PC-9 (cell line): ENCODE data around the gene NDUFC2. TPM values are rescaled to one million over a fixed set of nuclear protein-coding genes. Genes with fewer than 3 reads are reported as not detected.

ENCODE experiments used
- BruUV-seq: library from RNA; stranded (reverse); fragments of 400-500 nt; replicated peaks from 2 replicates; lab custom pipeline; 2021; lab: Mats Ljungman, UMichigan
- CTCF ChIA-PET: fragments of 300-600 bp; sonication (Branson Sonifier 250); formaldehyde crosslinking; loops from one replicate; lab custom pipeline; 2022; ENCODE audit warnings: antibody characterized with exemption; lab: Charles Lee
- POLR2A ChIA-PET: fragments of 300-600 bp; sonication (Branson Sonifier 250); formaldehyde crosslinking; loops from one replicate; lab custom pipeline; 2022; ENCODE audit warnings: antibody characterized with exemption; ENCODE audit not compliant: unreplicated experiment; lab: Charles Lee
- DNase-seq, 2 experiments: peaks; one replicate each; pipeline versions ENCODE4 v3.0.0 to v3.0.0-alpha.2; 2015 to 2022; ENCODE audit warnings: mixed read lengths in 1 of 2
- H2AFZ ChIP-seq: fragments of 200-600 bp; sonication (generic); 2 replicates; pipeline ENCODE4 v1.8.1; 2017; ENCODE audit warnings: antibody characterized with exemption
- H3F3A ChIP-seq: fragments of 200-600 bp; sonication (generic); 2 replicates; pipeline ENCODE4 v1.8.1; 2017; ENCODE audit warnings: antibody characterized with exemption, mild to moderate bottlenecking, low read depth; ENCODE audit not compliant: insufficient read depth
- H3K27ac ChIP-seq: fragments of 200-600 bp; sonication (generic); 2 replicates; pipeline ENCODE4 v1.6.1; 2016; ENCODE audit warnings: mixed run types
- H3K27me3 ChIP-seq: fragments of 200-600 bp; sonication (generic); 2 replicates; pipeline ENCODE4 v1.6.1; 2016; ENCODE audit warnings: low read depth, mixed run types; ENCODE audit not compliant: insufficient read depth
- H3K36me3 ChIP-seq: fragments of 200-600 bp; sonication (generic); 2 replicates; pipeline ENCODE4 v1.6.1; 2016; ENCODE audit warnings: low read depth, mixed run types
- H3K4me1 ChIP-seq: fragments of 200-600 bp; sonication (generic); replicated peaks from 2 replicates; pipeline ENCODE4 v1.6.1; 2016; ENCODE audit warnings: mixed run types; ENCODE audit not compliant: insufficient read depth
- H3K4me2 ChIP-seq: fragments of 200-600 bp; sonication (generic); 2 replicates; pipeline ENCODE4 v1.6.1; 2017; ENCODE audit warnings: mixed run types
- H3K4me3 ChIP-seq: fragments of 200-600 bp; sonication (generic); 2 replicates; pipeline ENCODE4 v1.6.1; 2016; ENCODE audit warnings: mixed run types
- H3K79me2 ChIP-seq: fragments of 200-600 bp; sonication (generic); 2 replicates; pipeline ENCODE4 v1.6.1; 2017; ENCODE audit warnings: low read depth, mixed run types
- H3K9me2 ChIP-seq: fragments of 200-600 bp; sonication (generic); 2 replicates; pipeline ENCODE4 v1.8.1; 2017; ENCODE audit warnings: mild to moderate bottlenecking; ENCODE audit not compliant: insufficient read depth
- H3K9me3 ChIP-seq: fragments of 200-600 bp; sonication (generic); 2 replicates; pipeline ENCODE4 v1.8.1; 2016; ENCODE audit warnings: low read depth; ENCODE audit not compliant: insufficient read depth
- H4K20me1 ChIP-seq: fragments of 200-600 bp; sonication (generic); 2 replicates; pipeline ENCODE4 v1.8.1; 2017; ENCODE audit not compliant: insufficient read depth
- EZH2 ChIP-seq: fragments of 200-600 bp; sonication (generic); IDR thresholded peaks from 2 replicates; pipeline ENCODE4 v1.8.0; 2017; ENCODE audit warnings: antibody characterized with exemption, low read depth
- intact Hi-C: fragments of 100-400 bp; cut with micrococcal nuclease; formaldehyde crosslinking; loops from one replicate; pipeline ENCODE4 v1.10.0; 2022; ENCODE audit not compliant: unreplicated experiment
- total RNA-seq: library from RNA; stranded (reverse); gene quantifications from 2 replicates; pipeline ENCODE4 v1.2.3, GENCODE V29; 2021
- TF ChIP-seq, protein P1 (sequence below): fragments of 200-600 bp; sonication (generic); conservative IDR thresholded peaks from 2 replicates; pipeline ENCODE4 v1.6.1; 2017; ENCODE audit warnings: mixed run types, antibody characterized with exemption, mild to moderate bottlenecking, moderate library complexity

NDUFC2 gene
- total RNA-seq, 1 experiment from 2014 or later: 380 TPM

DNA sequence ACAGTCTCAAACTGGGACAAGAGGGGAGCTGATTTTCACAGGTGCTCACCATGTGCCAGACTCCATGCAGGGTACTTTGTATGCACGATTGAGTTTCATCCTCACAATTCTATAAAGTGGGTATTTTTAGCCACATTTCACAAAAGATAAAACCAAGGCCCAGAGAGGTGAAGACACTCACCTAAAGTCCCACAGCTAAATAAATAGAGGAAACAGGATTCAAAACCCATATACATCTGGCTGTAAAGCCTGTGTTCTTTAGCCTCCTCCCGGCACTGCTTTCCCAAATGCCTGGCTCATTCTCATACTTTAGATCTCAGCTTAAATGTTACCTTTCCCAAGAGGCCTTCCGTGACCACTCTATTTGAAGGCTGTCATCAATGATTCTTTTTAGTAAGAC, 43.3 kb downstream of the NDUFC2 start:
- Histone ChIP-seq H3K36me3 (no peaks in the 10 kb centered on the region), H3F3A (peaks cover 38% of the 10 kb centered on the region; the same call in 1 of the 2 replicates), H4K20me1 (no peaks in the 10 kb centered on the region), H3K79me2 (no peaks in the 10 kb centered on the region), H3K4me3 (no peak overlapping the region), H3K4me1 (peaks cover 70% of the 10 kb centered on the region), H3K27ac (peak overlapping the region; percentile 45), H3K9me2 (no peaks in the 10 kb centered on the region), H3K27me3 (no peaks in the 10 kb centered on the region), H2AFZ (no peak overlapping the region), H3K4me2 (peak overlapping the region; percentile 66; the same call in 1 of the 2 replicates), H3K9me3 (no peaks in the 10 kb centered on the region)
- POLR2A ChIA-PET: no interaction called here
- TF ChIP-seq, protein P1, sequence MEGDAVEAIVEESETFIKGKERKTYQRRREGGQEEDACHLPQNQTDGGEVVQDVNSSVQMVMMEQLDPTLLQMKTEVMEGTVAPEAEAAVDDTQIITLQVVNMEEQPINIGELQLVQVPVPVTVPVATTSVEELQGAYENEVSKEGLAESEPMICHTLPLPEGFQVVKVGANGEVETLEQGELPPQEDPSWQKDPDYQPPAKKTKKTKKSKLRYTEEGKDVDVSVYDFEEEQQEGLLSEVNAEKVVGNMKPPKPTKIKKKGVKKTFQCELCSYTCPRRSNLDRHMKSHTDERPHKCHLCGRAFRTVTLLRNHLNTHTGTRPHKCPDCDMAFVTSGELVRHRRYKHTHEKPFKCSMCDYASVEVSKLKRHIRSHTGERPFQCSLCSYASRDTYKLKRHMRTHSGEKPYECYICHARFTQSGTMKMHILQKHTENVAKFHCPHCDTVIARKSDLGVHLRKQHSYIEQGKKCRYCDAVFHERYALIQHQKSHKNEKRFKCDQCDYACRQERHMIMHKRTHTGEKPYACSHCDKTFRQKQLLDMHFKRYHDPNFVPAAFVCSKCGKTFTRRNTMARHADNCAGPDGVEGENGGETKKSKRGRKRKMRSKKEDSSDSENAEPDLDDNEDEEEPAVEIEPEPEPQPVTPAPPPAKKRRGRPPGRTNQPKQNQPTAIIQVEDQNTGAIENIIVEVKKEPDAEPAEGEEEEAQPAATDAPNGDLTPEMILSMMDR: no peak
- no peak for TF ChIP-seq EZH2
- intact Hi-C loops: no loop called here
- no TSS peak for BruUV-seq
- CTCF ChIA-PET: interaction anchor here (0.6 kb wide), 1 partner anchor 30 kb away, joined by 4 read pairs; no protein-coding TSS in a partner anchor
- DNase-seq: no peak

GRCh38 chr11:78034623-78035022, 45.0 kb downstream of the NDUFC2 start:
- no peak for TF ChIP-seq EZH2
- TF ChIP-seq, protein P1: no peak
- Histone ChIP-seq H3K4me2 (no peak overlapping the region), H3K9me3 (no peaks in the 10 kb centered on the region), H3K79me2 (no peaks in the 10 kb centered on the region), H3F3A (peaks cover 32% of the 10 kb centered on the region; the same call in 1 of the 2 replicates), H3K4me1 (peaks cover 68% of the 10 kb centered on the region), H3K27me3 (no peaks in the 10 kb centered on the region), H3K27ac (no peak overlapping the region), H3K4me3 (no peak overlapping the region), H3K36me3 (no peaks in the 10 kb centered on the region), H3K9me2 (no peaks in the 10 kb centered on the region), H2AFZ (no peak overlapping the region), H4K20me1 (no peaks in the 10 kb centered on the region)
- DNase-seq: no peak
- ChIA-PET CTCF (no interaction called here), POLR2A (no interaction called here)
- intact Hi-C loops: no loop called here
- no TSS peak for BruUV-seq

DNA sequence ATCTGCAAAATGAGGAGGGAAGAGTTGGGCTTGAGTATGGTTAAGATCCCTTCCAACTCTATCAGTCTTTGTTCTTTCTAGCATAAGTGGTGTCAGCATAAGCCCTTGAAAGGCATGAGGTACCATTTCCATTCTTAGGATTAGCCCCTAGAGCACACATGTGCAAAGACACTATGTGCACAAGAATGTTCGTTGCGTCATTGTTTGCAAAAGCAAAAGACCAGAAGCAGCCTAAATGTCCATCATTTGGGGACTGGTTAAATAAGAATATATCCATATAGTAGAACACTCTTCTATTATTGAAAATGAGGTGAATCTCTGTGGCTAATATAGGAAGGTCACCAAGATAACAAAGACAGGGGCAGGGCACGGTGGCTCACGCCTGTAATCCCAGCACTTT, 46.6 kb downstream of the NDUFC2 start:
- Histone ChIP-seq H3K79me2 (no peaks in the 10 kb centered on the region), H3K9me2 (no peaks in the 10 kb centered on the region), H3K9me3 (no peaks in the 10 kb centered on the region), H3K4me2 (no peak overlapping the region), H3K4me3 (no peak overlapping the region), H3K27me3 (no peaks in the 10 kb centered on the region), H3K36me3 (no peaks in the 10 kb centered on the region), H3K4me1 (peaks cover 66% of the 10 kb centered on the region), H3F3A (peaks cover 38% of the 10 kb centered on the region), H2AFZ (no peak overlapping the region), H3K27ac (no peak overlapping the region), H4K20me1 (no peaks in the 10 kb centered on the region)
- ChIA-PET POLR2A (no interaction called here), CTCF (interaction anchor here (0.6 to 0.7 kb wide), 2 partner anchors 52 to 524 kb away, joined by 5 to 6 read pairs; no protein-coding TSS in a partner anchor)
- TF ChIP-seq, protein P1: no peak
- TF ChIP-seq EZH2: no peak
- intact Hi-C loops: no loop called here
- BruUV-seq: no TSS peak
- DNase-seq: no peak
